ENCODE data around the gene PIGT. TPM values are rescaled to one million over a fixed set of nuclear protein-coding genes. Genes with fewer than 3 reads are reported as not detected.

The PIGT gene
- total and polyA plus RNA-seq, 2 donors (not counting 1 experiment from before 2014, with no cell fraction given): 25.8 to 53.9 TPM

DNA sequence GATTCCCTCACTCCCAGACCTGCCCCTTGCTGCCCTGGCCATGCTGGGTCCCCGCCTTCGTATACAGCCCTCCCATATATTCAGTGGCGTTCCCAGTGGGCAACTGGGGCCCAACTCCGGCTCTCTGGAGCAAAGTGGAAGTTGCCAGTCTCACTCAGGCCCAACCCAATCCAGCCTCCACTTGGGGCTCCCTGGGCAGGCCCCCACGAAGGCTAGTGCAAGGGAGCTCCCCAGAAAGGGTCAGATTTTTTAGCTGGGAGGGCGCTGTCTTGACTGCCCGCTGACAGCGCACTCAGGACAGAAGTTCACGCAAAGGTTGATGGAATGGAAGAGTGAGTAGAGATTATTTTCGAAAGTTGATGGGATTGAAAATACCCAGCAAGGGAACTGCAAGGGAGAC is 43.7 kb upstream of the PIGT start:
- Histone ChIP-seq H3K4me2 (ENCODE audit: extremely low read depth, insufficient read depth, low read length) (no peak overlapping the region), H2AFZ (ENCODE audit: low read length) (no peak overlapping the region), H3K9me3 (ENCODE audit: control insufficient read depth, insufficient read depth, low read depth, low read length) (no peaks in the 10 kb centered on the region), H3K27me3 (ENCODE audit: control insufficient read depth, insufficient read depth, low read length) (no peaks in the 10 kb centered on the region), H3K4me3 (replicated peaks in 1 of 4; ENCODE audit: control extremely low read depth in 1 of 4, insufficient read depth in 1 of 4, low read depth in 3 of 4, low read length in 4 of 4) (no peak overlapping the region), H4K20me1 (ENCODE audit: control insufficient read depth, extremely low read depth, insufficient read depth, low read length) (no peaks in the 10 kb centered on the region), H3K36me3 (ENCODE audit: control insufficient read depth, insufficient read depth, low read length) (peaks cover 7% of the 10 kb centered on the region), H3K4me1 (ENCODE audit: control insufficient read depth, extremely low read depth, insufficient read depth, low read length) (peaks cover 2% of the 10 kb centered on the region), H3K9ac (ENCODE audit: insufficient read depth, low read length) (no peak overlapping the region), H3K79me2 (ENCODE audit: control insufficient read depth, insufficient read depth, low read length) (no peaks in the 10 kb centered on the region), H3K27ac (ENCODE audit: insufficient read depth, low read length) (no peak overlapping the region)
- TF ChIP-seq CTCF (conservative IDR thresholded peaks at IDR 0.05 in 1 of 2, IDR thresholded peaks at IDR 0.05 in 1 of 2; ENCODE audit: low read depth in 1 of 2, low read length in 2 of 2): no peak
- no peak for DNase-seq (ENCODE audit: low read depth in 2 of 2)

DNA sequence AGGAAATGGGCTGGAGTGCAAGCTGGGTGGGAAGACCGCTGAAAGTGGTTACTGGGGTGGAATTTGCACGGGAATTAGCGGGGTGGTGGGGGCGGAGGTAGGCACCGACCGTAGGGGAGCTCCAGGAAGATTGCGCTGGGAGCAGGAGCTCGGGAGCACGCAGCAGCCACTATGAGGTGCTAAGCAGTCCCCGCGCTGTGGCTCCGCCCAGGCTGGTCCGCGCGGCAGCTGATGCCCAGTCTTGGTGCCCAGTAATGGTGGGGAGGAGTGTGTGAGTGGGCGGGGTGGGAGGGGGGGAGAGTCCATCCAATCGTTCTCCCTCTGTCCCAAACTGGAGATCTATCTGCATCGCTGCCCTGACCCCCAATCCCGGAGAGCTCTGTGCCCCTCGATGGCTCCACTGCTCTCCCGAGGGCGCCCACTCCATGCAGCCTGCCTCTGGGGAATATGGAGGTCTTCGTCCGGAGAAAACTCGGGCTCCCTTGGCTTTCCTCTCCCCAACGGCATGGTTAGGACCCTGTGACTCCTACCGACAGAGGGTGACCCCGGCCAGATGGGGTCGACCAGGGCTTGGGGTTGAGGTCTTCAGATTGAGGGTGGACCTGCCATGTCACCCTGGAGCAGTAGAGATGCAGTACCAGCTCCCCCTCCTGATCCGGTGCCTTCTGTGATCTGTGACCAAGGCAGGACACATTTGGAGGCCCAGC is 43.1 kb upstream of the PIGT start:
- Histone ChIP-seq H3K27me3 (ENCODE audit: control insufficient read depth, insufficient read depth, low read length) (no peaks in the 10 kb centered on the region), H3K27ac (ENCODE audit: insufficient read depth, low read length) (no peak overlapping the region), H2AFZ (ENCODE audit: low read length) (no peak overlapping the region), H3K36me3 (ENCODE audit: control insufficient read depth, insufficient read depth, low read length) (peaks cover 4% of the 10 kb centered on the region), H3K79me2 (ENCODE audit: control insufficient read depth, insufficient read depth, low read length) (no peaks in the 10 kb centered on the region), H3K9me3 (ENCODE audit: control insufficient read depth, insufficient read depth, low read depth, low read length) (no peaks in the 10 kb centered on the region), H3K4me3 (replicated peaks in 1 of 4; ENCODE audit: control extremely low read depth in 1 of 4, insufficient read depth in 1 of 4, low read depth in 3 of 4, low read length in 4 of 4) (peak overlapping the region in 1 of 4 experiments; percentile 55), H3K4me1 (ENCODE audit: control insufficient read depth, extremely low read depth, insufficient read depth, low read length) (peaks cover 2% of the 10 kb centered on the region), H3K9ac (ENCODE audit: insufficient read depth, low read length) (no peak overlapping the region), H4K20me1 (ENCODE audit: control insufficient read depth, extremely low read depth, insufficient read depth, low read length) (no peaks in the 10 kb centered on the region), H3K4me2 (ENCODE audit: extremely low read depth, insufficient read depth, low read length) (peak overlapping the region; percentile 94)
- TF ChIP-seq CTCF (conservative IDR thresholded peaks at IDR 0.05 in 1 of 2, IDR thresholded peaks at IDR 0.05 in 1 of 2; ENCODE audit: low read depth in 1 of 2, low read length in 2 of 2) (no peak), EZH2 (IDR thresholded peaks at IDR 0.05; ENCODE audit: low read length, missing control alignments) (no peak)
- DNase-seq (ENCODE audit: low read depth in 2 of 2): no peak

DNA sequence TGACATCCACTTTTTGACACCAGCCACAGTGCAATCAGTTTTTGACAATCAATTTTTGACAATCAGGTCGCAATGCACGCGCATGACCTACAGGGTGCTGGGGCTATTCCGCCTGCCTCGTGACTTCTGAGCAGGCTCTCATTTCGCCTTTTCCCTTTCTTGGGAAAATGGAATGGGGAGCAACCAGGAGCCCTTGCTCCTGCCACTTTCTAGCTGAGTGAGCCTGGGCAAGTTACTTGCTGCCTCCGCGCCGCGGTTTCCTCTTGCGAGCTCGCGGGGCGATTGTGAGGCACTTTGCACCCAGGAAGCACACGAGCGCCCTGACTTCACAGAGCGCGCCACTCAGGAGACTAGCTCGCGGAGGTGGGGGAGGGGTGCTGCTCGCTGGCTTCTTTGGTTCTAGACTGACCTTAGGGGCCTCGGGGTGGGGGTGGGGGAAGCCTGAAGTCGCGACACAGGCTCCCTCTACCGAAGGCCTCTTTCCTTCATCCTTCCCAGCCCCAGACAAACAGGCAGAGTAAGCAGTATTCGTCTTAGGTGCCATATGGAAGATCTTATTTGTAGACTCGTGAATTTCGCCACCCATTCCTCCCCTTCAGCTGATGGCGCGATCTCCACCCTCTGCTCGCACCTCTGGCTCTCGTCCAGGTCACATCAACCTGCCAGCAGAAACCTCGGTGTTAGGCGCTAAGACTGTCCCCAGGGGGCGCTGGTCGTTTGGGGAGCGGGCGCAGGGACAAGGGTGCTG is 42.4 kb upstream of the PIGT start:
- Histone ChIP-seq H3K27ac (ENCODE audit: insufficient read depth, low read length) (no peak overlapping the region), H3K4me3 (replicated peaks in 1 of 4; ENCODE audit: control extremely low read depth in 1 of 4, insufficient read depth in 1 of 4, low read depth in 3 of 4, low read length in 4 of 4) (peak overlapping the region; percentile 29 to 69 (median 52)), H3K4me2 (ENCODE audit: extremely low read depth, insufficient read depth, low read length) (peak overlapping the region; percentile 94), H3K36me3 (ENCODE audit: control insufficient read depth, insufficient read depth, low read length) (no peaks in the 10 kb centered on the region), H3K27me3 (ENCODE audit: control insufficient read depth, insufficient read depth, low read length) (no peaks in the 10 kb centered on the region), H4K20me1 (ENCODE audit: control insufficient read depth, extremely low read depth, insufficient read depth, low read length) (no peaks in the 10 kb centered on the region), H3K9ac (ENCODE audit: insufficient read depth, low read length) (peak overlapping the region; percentile 32), H2AFZ (ENCODE audit: low read length) (peak overlapping the region; percentile 80), H3K79me2 (ENCODE audit: control insufficient read depth, insufficient read depth, low read length) (no peaks in the 10 kb centered on the region), H3K9me3 (ENCODE audit: control insufficient read depth, insufficient read depth, low read depth, low read length) (no peaks in the 10 kb centered on the region), H3K4me1 (ENCODE audit: control insufficient read depth, extremely low read depth, insufficient read depth, low read length) (peaks cover 2% of the 10 kb centered on the region)
- peak; percentile 59 to 81 for DNase-seq (ENCODE audit: low read depth in 2 of 2)
- peak; percentile 86 to 89 for TF ChIP-seq CTCF (conservative IDR thresholded peaks at IDR 0.05 in 1 of 2, IDR thresholded peaks at IDR 0.05 in 1 of 2; ENCODE audit: low read depth in 1 of 2, low read length in 2 of 2)
- TF ChIP-seq EZH2 (IDR thresholded peaks at IDR 0.05; ENCODE audit: low read length, missing control alignments): no peak

Data from fibroblast of lung (primary cell).